CD4-positive, alpha-beta memory T cell (primary cell): ENCODE measurements around the gene ITPK1. TPM values are rescaled to one million over a fixed set of nuclear protein-coding genes. Genes with fewer than 3 reads are reported as not detected.

ENCODE experiments used
- CTCF ChIA-PET: fragments of 350-600 bp; sonication (Branson Sonifier 250); formaldehyde crosslinking; loops from one replicate; lab custom pipeline; 2021; ENCODE audit warnings: inconsistent platforms; ENCODE audit not compliant: partially characterized antibody; lab: Charles Lee
- POLR2A ChIA-PET: fragments of 350-600 bp; sonication (Branson Sonifier 250); formaldehyde crosslinking; loops from one replicate; lab custom pipeline; 2021; ENCODE audit not compliant: partially characterized antibody; lab: Charles Lee
- DNase-seq, 5 donors: peaks; one replicate each; pipeline versions ENCODE4 v3.0.0 to v3.0.0-alpha.2; 2020 to 2022; ENCODE audit warnings: mixed read lengths in 1 of 5
- H3K27ac ChIP-seq: one replicate; pipeline ENCODE4 v1.7.0; 2013; ENCODE audit warnings: low read depth, low read length
- H3K27me3 ChIP-seq: 2 replicates; pipeline ENCODE4 v1.7.0; 2013; ENCODE audit warnings: mild to moderate bottlenecking, low read length, moderate library complexity; ENCODE audit not compliant: insufficient read depth
- H3K36me3 ChIP-seq: 2 replicates; pipeline ENCODE4 v1.7.0; 2013; ENCODE audit warnings: mild to moderate bottlenecking, low read length, moderate library complexity; ENCODE audit not compliant: insufficient read depth
- H3K4me1 ChIP-seq: 2 replicates; pipeline ENCODE4 v1.7.0; 2013; ENCODE audit warnings: mild to moderate bottlenecking, low read length, moderate library complexity; ENCODE audit not compliant: insufficient read depth
- H3K4me3 ChIP-seq, 2 donors: one replicate each; pipeline ENCODE4 v1.7.0; 2013; ENCODE audit warnings: low read length in 2 of 2, mild to moderate bottlenecking in 1 of 2
- H3K9me3 ChIP-seq, 2 donors: one replicate each; pipeline ENCODE4 v1.7.0; 2013; ENCODE audit warnings: low read length in 2 of 2, control low read depth in 1 of 2; ENCODE audit not compliant: control insufficient read depth in 1 of 2
- H3K27ac Mint-ChIP-seq, 7 donors: one replicate each; pipeline ENCODE4 v1.8.0; 2020 to 2021; ENCODE audit warnings: mixed read lengths in 7 of 7, mild to moderate bottlenecking in 6 of 7, inconsistent platforms in 3 of 7, moderate library complexity in 3 of 7
- H3K27me3 Mint-ChIP-seq, 2 donors: one replicate each; pipeline ENCODE4 v1.8.0; 2020 to 2021; ENCODE audit warnings: mixed read lengths in 2 of 2
- H3K36me3 Mint-ChIP-seq, 2 donors: one replicate each; pipeline ENCODE4 v1.8.0; 2020 to 2021; ENCODE audit warnings: mixed read lengths in 2 of 2, inconsistent platforms in 1 of 2, mild to moderate bottlenecking in 1 of 2
- H3K4me1 Mint-ChIP-seq, 4 donors: one replicate each; pipeline ENCODE4 v1.8.0; 2020 to 2021; ENCODE audit warnings: mixed read lengths in 4 of 4, mild to moderate bottlenecking in 1 of 4
- H3K4me3 Mint-ChIP-seq, 8 donors: one replicate each; pipeline ENCODE4 v1.8.0; 2020 to 2021; ENCODE audit warnings: mixed read lengths in 8 of 8, mild to moderate bottlenecking in 7 of 8, moderate library complexity in 6 of 8, inconsistent platforms in 3 of 8
- H3K9me3 Mint-ChIP-seq, 8 donors: one replicate each; pipeline ENCODE4 v1.8.0; 2020 to 2021; ENCODE audit warnings: mixed read lengths in 8 of 8, mild to moderate bottlenecking in 5 of 8, inconsistent platforms in 3 of 8, moderate library complexity in 1 of 8
- intact Hi-C: fragments of 100-400 bp; cut with micrococcal nuclease; formaldehyde crosslinking; loops from one replicate; pipeline ENCODE4 v1.15.1; 2023
- polyA plus RNA-seq, 2 donors: library from polyadenylated mRNA; unstranded; fragments of 300-500 nt; fragmentation: Illumina TruSeq; gene quantifications; one replicate each; pipeline ENCODE4 v1.2.3, GENCODE V29; 2021
- total RNA-seq, 2 experiments: library from RNA; stranded (reverse); gene quantifications; one replicate each; pipeline ENCODE4 v1.2.3, GENCODE V29; 2021

ITPK1 gene
- total and polyA plus RNA-seq, 4 experiments from 2014 or later, result 12.5 to 30.0 (median 26.9) TPM

DNA sequence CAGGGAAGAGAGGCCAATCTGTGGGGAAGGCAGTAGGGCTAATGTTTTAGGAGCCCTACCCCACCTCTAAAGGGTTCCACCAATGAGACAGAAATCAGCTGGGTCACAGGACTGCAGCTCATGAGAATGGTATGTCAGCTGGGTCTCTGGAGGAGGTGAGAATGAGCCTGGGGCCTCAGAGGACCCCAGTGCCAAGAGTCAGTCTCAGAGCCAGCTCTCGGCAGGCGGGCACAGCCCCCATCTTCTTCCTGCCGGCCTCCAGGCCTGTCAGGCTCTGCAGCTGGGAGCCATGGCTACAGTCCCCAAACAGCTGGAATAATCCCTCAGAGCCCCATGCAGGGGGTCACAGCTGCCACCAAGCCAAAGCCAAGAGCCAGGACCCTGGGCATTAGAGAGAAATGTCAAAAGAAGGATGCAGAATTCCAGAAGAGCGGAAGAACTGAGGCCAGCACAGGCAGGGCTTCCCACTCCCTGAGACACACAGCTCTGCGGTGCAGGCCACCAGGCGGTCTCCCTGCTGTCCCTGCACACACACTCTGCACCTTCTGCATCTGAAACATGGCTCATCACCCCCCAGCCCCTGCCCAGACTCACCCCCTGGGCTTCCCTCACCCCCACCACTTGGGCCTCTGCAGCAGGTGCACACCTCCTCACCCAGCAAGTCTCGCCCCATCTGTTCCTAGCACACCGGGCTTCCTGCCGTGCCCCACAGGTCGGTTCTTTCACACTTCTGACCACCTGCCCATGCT lies 26.0 kb downstream of the ITPK1 start:
- H3K27ac Mint-ChIP-seq, result peak overlapping the region in 1 of 7 donors; percentile 52
- POLR2A ChIA-PET, result no interaction called here
- no peaks in the 10 kb centered on the region for H3K36me3 ChIP-seq
- no peak overlapping the region for H3K4me3 Mint-ChIP-seq
- no peak overlapping the region for H3K27ac ChIP-seq
- H3K27me3 ChIP-seq, result no peaks in the 10 kb centered on the region
- H3K4me3 ChIP-seq, result no peak overlapping the region
- CTCF ChIA-PET, result interaction anchor here (2.9 kb wide), 1 partner anchor 24 kb away, joined by 10 read pairs; no protein-coding TSS in a partner anchor
- H3K36me3 Mint-ChIP-seq, result no peaks in the 10 kb centered on the region
- H3K4me1 Mint-ChIP-seq, result peaks cover 9 to 27% (median 15%) of the 10 kb centered on the region in 4 donors
- H3K27me3 Mint-ChIP-seq, result no peaks in the 10 kb centered on the region
- intact Hi-C loops, result no loop called here
- H3K9me3 Mint-ChIP-seq, result no peaks in the 10 kb centered on the region
- H3K4me1 ChIP-seq, result no peaks in the 10 kb centered on the region
- DNase-seq, result no peak
- H3K9me3 ChIP-seq, result no peaks in the 10 kb centered on the region

DNA sequence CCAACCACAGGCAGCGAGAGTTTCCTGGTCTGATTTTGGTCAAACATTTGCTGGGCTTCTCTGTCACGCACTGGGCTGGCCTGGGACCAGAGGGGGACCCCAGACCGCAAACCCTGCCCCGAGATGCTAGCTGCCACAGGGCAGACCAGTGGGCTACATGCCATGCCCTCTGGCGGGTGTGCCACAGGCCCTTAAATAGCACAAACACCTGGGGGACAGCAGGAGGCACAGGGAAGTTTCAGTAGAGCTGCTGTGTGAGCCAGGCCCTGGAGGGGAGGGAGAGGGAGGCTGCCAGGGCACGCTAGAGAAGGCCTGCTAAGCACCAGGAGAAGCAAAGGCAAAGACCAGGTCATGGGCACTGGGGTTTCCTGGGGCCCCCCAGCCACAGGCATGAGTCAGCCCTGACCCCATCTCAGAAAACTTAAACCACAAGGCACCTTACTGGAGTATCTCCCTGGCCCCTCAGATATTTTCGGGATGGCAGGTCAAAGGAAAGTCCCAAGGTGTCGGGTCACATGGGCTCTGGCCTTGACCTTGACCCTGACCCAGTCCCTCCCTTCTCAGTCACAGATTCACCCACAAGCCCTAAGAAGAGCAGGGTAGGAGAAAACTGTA lies 29.2 kb downstream of the ITPK1 start:
- Mint-ChIP-seq H3K4me3 (no peak overlapping the region), H3K36me3 (peaks cover 1 to 3% of the 10 kb centered on the region in 2 donors), H3K27me3 (no peaks in the 10 kb centered on the region), H3K27ac (peak overlapping the region in 2 of 7 donors; percentile 37 to 63), H3K4me1 (peaks cover 16 to 42% (median 24%) of the 10 kb centered on the region in 4 donors), H3K9me3 (no peaks in the 10 kb centered on the region)
- Histone ChIP-seq H3K4me1 (peaks cover 14% of the 10 kb centered on the region), H3K4me3 (no peak overlapping the region), H3K27ac (no peak overlapping the region), H3K9me3 (no peaks in the 10 kb centered on the region), H3K36me3 (no peaks in the 10 kb centered on the region), H3K27me3 (no peaks in the 10 kb centered on the region)
- POLR2A ChIA-PET, result no interaction called here
- DNase-seq, result no peak
- CTCF ChIA-PET, result no interaction called here
- intact Hi-C loops, result no loop called here

DNA sequence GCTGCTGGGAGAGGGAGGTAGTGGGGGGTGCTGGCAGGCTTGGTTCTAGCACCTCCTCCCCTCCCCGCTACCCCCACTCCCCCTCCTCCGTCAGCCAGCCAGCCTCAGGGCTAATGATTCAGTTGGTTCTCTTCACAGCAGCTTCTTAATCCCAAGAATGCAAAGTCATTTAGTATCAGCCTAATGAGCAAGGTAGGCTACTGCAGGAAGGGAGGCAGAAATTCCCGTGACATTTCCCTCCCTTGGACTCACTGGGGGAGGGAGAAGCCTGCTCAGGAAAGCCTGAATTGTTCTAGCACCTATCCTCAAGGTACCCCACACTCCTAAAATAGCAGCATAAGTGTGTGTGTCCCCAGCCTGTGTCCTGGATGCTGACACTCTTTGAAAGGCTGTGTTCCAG lies 29.8 kb downstream of the ITPK1 start:
- Histone ChIP-seq H3K9me3 (no peaks in the 10 kb centered on the region), H3K27me3 (no peaks in the 10 kb centered on the region), H3K27ac (no peak overlapping the region), H3K4me1 (peaks cover 16% of the 10 kb centered on the region), H3K4me3 (no peak overlapping the region), H3K36me3 (no peaks in the 10 kb centered on the region)
- H3K4me3 Mint-ChIP-seq, result no peak overlapping the region
- ChIA-PET CTCF (no interaction called here), POLR2A (no interaction called here)
- peaks cover 19 to 42% (median 22%) of the 10 kb centered on the region in 4 donors for H3K4me1 Mint-ChIP-seq
- intact Hi-C loops, result no loop called here
- peak overlapping the region in 1 of 7 donors; percentile 47 for H3K27ac Mint-ChIP-seq
- DNase-seq, result no peak
- no peaks in the 10 kb centered on the region for H3K27me3 Mint-ChIP-seq
- peaks cover 1 to 3% of the 10 kb centered on the region in 2 donors for H3K36me3 Mint-ChIP-seq
- no peaks in the 10 kb centered on the region for H3K9me3 Mint-ChIP-seq

DNA sequence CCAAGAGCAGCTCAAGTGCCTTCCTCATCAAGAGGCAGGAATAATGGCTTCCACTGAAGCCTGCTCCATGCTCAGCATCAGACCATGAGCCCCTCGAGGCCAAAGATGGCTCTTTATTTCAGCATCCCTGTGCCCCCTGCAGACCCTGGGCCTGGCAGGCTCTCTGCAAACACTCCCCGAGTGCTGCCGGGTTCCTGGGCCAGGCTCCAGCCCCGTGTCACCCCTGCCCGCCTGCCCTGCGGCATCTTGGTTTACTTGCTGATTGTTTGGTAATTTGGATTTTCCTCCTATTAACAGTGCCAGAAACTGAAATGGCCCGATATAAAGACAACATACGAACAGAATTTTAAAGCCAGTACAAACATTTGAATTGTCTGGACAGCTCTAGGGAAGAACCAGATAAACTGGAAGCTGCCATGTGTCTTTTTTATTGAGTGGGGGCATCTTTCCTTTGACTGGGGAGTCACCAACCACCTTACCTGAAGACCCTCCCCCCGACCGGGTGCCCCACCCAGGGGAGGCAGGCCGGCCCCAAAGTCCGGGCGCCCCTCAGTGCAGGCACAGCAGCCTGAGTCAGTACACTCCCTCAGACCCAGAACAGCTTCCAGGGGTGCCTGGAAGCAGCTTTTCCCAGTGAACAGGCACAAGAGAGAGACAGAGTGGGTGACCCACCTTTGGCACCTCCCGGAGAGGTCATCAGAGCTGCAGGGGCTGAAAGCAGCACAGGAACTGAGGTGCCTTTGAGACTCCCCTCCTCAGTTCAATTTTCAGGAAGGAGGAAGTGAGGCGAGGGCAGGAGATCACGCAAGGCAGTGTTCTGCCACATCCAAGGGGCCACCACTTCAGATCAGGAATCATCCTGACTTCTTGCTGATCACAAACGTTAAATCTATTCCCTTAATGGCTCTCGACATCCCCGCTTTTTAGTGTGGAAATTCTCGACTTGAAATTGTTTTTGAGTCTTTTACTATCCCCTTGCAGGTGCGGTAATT lies 30.6 kb downstream of the ITPK1 start:
- Mint-ChIP-seq H3K36me3 (peaks cover 1 to 3% of the 10 kb centered on the region in 2 donors), H3K4me3 (no peak overlapping the region), H3K27me3 (no peaks in the 10 kb centered on the region), H3K27ac (peak overlapping the region in 3 of 7 donors; percentile 47 to 65 (median 49)), H3K9me3 (no peaks in the 10 kb centered on the region), H3K4me1 (peaks cover 17 to 42% (median 21%) of the 10 kb centered on the region in 4 donors)
- intact Hi-C loops, result no loop called here
- Histone ChIP-seq H3K27me3 (no peaks in the 10 kb centered on the region), H3K4me1 (peaks cover 16% of the 10 kb centered on the region), H3K9me3 (no peaks in the 10 kb centered on the region), H3K4me3 (no peak overlapping the region), H3K36me3 (no peaks in the 10 kb centered on the region), H3K27ac (no peak overlapping the region)
- ChIA-PET POLR2A (interaction anchor here (1.3 kb wide), 1 partner anchor 30 kb away, joined by 3 read pairs; no protein-coding TSS in a partner anchor), CTCF (no interaction called here)
- DNase-seq, result no peak

DNA sequence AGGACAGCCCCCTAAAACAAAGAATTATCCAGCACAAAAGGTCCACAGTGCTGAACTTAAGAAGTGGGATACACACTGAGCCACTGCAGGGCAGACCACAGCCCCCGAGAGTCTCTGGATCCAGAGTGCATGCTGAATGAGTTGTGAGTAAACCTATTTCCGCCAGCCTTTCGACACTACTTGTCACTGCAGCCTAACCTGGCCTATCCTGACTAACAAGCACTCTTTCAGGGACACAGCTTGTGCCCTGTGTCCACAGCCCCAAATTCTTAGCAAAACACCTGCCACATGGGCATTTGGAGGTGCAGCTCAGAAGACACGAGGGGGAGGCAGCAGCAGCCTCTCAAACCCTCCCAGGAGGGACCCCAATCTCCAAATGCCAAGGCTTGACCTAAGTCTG lies 31.3 kb downstream of the ITPK1 start:
- CTCF ChIA-PET, result no interaction called here
- peaks cover 1 to 7% of the 10 kb centered on the region in 2 donors for H3K36me3 Mint-ChIP-seq

DNA sequence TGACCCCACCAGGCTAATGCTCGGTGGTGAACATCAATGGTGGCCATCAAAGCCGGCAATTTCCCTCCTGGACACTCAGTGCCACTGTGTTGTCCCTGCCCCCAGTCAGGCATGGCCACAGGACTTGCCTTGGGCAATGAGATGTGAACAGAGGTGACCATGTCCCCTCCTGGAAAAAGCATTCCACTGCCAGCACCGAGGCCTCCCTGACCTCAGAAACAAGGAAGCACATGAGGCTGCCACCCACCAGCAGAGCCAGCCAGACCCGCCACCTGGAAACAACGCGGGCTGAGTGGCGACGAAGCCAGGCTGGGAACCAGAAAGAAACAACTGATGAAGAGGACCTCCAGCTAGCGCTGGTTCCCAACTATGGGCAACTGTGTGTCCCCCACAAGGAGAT lies 31.8 kb downstream of the ITPK1 start:
- H3K9me3 ChIP-seq, result no peaks in the 10 kb centered on the region
- Mint-ChIP-seq H3K27me3 (no peaks in the 10 kb centered on the region), H3K36me3 (peaks cover 1 to 9% of the 10 kb centered on the region in 2 donors), H3K4me1 (peaks cover 18 to 53% (median 22%) of the 10 kb centered on the region in 4 donors), H3K27ac (peak overlapping the region in 4 of 7 donors; percentile 13 to 74 (median 46)), H3K4me3 (peak overlapping the region in 1 of 8 donors; percentile 42), H3K9me3 (no peaks in the 10 kb centered on the region)
- intact Hi-C loops, result no loop called here
- no peaks in the 10 kb centered on the region for H3K36me3 ChIP-seq
- CTCF ChIA-PET, result no interaction called here
- H3K27ac ChIP-seq, result no peak overlapping the region
- no peak overlapping the region for H3K4me3 ChIP-seq
- no peaks in the 10 kb centered on the region for H3K27me3 ChIP-seq
- POLR2A ChIA-PET, result interaction anchor here (1.3 kb wide), 1 partner anchor 31 kb away, joined by 3 read pairs; no protein-coding TSS in a partner anchor
- H3K4me1 ChIP-seq, result peaks cover 16% of the 10 kb centered on the region
- DNase-seq, result no peak

More for the DNA sequence above, 31.3 kb downstream of the ITPK1 start:
- Histone ChIP-seq H3K4me1 (peaks cover 16% of the 10 kb centered on the region), H3K36me3 (no peaks in the 10 kb centered on the region), H3K27ac (no peak overlapping the region), H3K27me3 (no peaks in the 10 kb centered on the region), H3K9me3 (no peaks in the 10 kb centered on the region), H3K4me3 (no peak overlapping the region)
- H3K4me1 Mint-ChIP-seq, result peaks cover 18 to 48% (median 21%) of the 10 kb centered on the region in 4 donors
- no peaks in the 10 kb centered on the region for H3K27me3 Mint-ChIP-seq
- peak overlapping the region in 3 of 7 donors; percentile 17 to 71 (median 49) for H3K27ac Mint-ChIP-seq
- no peak overlapping the region for H3K4me3 Mint-ChIP-seq
- H3K9me3 Mint-ChIP-seq, result no peaks in the 10 kb centered on the region
- POLR2A ChIA-PET, result interaction anchor here (1.3 kb wide), 1 partner anchor 31 kb away, joined by 3 read pairs; no protein-coding TSS in a partner anchor
- DNase-seq, result no peak
- intact Hi-C loops, result no loop called here
